ENCODE measurements around the gene SLIT1.

The SLIT1 gene

DNA sequence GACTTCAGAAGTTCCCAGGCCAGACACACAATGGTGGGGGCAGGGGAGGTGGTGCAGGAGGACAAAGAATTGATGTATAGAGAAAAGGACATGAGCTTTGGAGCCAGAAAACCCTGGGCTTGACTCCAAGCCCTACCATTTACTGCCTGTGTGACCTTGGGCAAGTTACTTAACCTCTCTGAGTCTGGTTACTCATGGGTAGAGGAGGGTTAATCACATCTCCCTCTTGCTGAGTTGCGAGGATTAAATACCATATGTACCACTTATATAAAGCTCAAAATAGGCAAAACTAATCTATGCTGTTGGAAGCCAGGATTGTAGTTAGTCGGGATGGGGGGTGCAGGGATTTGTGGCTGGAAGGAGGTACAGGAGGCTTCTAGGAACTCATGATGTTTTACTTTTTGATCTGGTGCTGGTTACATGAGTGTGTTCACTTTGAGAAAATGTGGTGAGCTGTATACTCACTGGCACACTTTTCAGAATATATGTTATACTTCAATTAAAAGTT, 106.8 kb downstream of the SLIT1 start:
- ATAC-seq, result no peak
- TF ChIP-seq ARNTL (CRISPR knock-in tag; IDR thresholded peaks at IDR 0.05; ENCODE audit: borderline replicate concordance, low read depth) (no peak), ZNF8 (CRISPR knock-in tag; IDR thresholded peaks at IDR 0.05) (no peak)

DNA sequence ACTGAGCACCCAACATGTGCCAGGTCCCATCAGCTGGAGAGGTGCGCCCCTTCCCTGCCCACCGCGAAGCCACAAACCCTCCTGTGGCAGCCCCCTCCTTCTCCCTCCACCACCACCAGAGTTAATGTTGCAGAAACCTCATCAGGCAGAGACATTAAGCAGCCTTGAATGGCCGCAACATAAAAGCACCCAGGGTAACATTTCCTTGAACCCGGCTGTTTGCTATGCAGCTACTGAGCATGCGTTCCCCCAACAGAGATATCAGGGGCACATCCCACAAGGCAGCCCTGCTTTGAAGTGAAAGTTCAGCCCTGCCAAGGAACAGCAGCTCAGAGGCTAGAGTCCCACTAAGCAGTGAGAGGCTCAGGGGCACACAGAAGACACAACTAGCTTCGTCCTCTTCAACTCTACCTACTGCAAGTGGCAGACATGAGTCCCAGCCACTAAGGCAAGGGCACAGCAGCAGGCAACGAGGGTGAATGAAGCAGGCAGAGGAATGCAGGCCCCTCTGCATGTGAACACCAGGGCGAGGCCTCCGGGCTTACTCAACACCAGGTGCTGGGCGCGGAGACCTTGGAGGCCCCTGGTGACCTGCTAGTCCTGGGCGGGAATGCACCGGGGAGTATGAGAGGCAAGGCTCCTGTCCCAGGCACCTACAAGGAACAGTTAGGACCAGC, 107.4 kb downstream of the SLIT1 start:
- TF ChIP-seq ZNF565 (CRISPR knock-in tag; conservative IDR thresholded peaks at IDR 0.05; ENCODE audit: low read depth) (no peak), OSR1 (CRISPR knock-in tag; IDR thresholded peaks at IDR 0.05) (no peak), ZC3H10 (CRISPR knock-in tag; IDR thresholded peaks at IDR 0.05) (no peak), ZFP30 (CRISPR knock-in tag; IDR thresholded peaks at IDR 0.05) (no peak)
- no peak for ATAC-seq

DNA sequence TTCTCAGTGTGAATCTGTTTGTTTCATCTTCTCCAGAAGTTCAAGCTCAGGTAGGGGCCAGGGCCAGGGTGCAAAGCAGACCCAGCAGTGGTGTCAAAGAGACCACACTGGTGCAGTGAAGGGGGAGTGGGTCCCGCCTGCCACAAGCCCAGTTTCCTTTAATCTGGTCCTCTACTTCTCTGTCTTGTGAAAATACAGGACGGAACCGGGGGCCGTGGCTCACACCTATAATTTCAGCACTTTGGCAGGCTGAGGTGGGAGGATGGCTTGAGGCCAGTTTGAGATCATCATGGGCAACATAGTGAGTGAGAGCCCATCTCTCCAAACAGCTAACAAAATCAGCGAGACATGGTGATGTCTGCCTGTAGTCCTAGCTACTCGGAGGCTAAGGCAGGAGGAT, 109.0 kb downstream of the SLIT1 start:
- TF ChIP-seq OSR1 (CRISPR knock-in tag; IDR thresholded peaks at IDR 0.05), result no peak
- no peak for TF ChIP-seq GLIS3 (CRISPR knock-in tag; IDR thresholded peaks at IDR 0.05)
- TF ChIP-seq ZFP30 (CRISPR knock-in tag; IDR thresholded peaks at IDR 0.05), result no peak
- TF ChIP-seq PPARA (CRISPR knock-in tag; IDR thresholded peaks at IDR 0.05; ENCODE audit: borderline replicate concordance), result no peak
- TF ChIP-seq ZNF565 (CRISPR knock-in tag; conservative IDR thresholded peaks at IDR 0.05; ENCODE audit: low read depth), result no peak
- TF ChIP-seq ZFP3 (CRISPR knock-in tag; IDR thresholded peaks at IDR 0.05), result no peak
- TF ChIP-seq TOX (CRISPR knock-in tag; IDR thresholded peaks at IDR 0.05; ENCODE audit: borderline replicate concordance), result no peak
- TF ChIP-seq SNAI2 (CRISPR knock-in tag; IDR thresholded peaks at IDR 0.05), result no peak
- no peak for TF ChIP-seq ARNTL (CRISPR knock-in tag; IDR thresholded peaks at IDR 0.05; ENCODE audit: borderline replicate concordance, low read depth)
- no peak for TF ChIP-seq TCF4 (CRISPR knock-in tag; IDR thresholded peaks at IDR 0.05; ENCODE audit: borderline replicate concordance)
- no peak for TF ChIP-seq ZNF8 (CRISPR knock-in tag; IDR thresholded peaks at IDR 0.05)
- no peak for TF ChIP-seq CSDC2 (CRISPR knock-in tag; IDR thresholded peaks at IDR 0.05)
- TF ChIP-seq RARB (CRISPR knock-in tag; IDR thresholded peaks at IDR 0.05), result no peak
- TF ChIP-seq ZC3H10 (CRISPR knock-in tag; IDR thresholded peaks at IDR 0.05), result no peak
- TF ChIP-seq, protein P1, sequence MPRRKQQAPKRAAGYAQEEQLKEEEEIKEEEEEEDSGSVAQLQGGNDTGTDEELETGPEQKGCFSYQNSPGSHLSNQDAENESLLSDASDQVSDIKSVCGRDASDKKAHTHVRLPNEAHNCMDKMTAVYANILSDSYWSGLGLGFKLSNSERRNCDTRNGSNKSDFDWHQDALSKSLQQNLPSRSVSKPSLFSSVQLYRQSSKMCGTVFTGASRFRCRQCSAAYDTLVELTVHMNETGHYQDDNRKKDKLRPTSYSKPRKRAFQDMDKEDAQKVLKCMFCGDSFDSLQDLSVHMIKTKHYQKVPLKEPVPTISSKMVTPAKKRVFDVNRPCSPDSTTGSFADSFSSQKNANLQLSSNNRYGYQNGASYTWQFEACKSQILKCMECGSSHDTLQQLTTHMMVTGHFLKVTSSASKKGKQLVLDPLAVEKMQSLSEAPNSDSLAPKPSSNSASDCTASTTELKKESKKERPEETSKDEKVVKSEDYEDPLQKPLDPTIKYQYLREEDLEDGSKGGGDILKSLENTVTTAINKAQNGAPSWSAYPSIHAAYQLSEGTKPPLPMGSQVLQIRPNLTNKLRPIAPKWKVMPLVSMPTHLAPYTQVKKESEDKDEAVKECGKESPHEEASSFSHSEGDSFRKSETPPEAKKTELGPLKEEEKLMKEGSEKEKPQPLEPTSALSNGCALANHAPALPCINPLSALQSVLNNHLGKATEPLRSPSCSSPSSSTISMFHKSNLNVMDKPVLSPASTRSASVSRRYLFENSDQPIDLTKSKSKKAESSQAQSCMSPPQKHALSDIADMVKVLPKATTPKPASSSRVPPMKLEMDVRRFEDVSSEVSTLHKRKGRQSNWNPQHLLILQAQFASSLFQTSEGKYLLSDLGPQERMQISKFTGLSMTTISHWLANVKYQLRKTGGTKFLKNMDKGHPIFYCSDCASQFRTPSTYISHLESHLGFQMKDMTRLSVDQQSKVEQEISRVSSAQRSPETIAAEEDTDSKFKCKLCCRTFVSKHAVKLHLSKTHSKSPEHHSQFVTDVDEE (CRISPR knock-in tag; IDR thresholded peaks at IDR 0.05), result no peak
- no peak for TF ChIP-seq ZNF70 (CRISPR knock-in tag; IDR thresholded peaks at IDR 0.05)
- ATAC-seq, result no peak

DNA sequence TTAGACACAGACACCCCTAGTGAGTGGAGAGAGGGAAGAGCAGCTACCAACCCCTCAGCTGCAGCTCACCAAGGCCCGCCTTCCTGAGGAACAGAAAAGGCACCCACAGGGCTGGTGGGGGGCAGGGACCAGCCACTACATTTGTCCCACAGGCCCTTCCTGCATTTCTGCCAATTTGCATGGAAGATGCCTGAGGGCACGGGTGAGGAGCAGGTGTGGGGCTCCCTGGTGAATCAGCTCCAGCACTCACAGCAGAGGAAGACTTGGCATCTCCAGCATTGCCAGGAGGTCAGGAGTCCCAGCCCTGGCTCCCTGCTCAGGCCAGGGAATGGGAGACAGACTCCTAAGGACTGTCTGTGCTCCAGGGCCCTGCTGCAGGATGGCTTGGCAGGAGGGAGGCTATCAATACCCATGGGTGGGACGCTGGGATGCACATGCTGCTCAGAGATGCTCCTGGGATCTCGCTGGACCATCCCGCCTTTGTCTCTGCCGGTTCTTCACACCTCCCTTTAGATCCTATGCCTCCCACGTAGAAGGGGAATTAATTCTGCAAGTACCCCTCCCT, 109.7 kb downstream of the SLIT1 start:
- TF ChIP-seq ISL1 (CRISPR knock-in tag; IDR thresholded peaks at IDR 0.05) (no peak), ZNF70 (CRISPR knock-in tag; IDR thresholded peaks at IDR 0.05) (no peak), BACH2 (CRISPR knock-in tag; IDR thresholded peaks at IDR 0.05; ENCODE audit: borderline replicate concordance) (no peak), GLIS3 (CRISPR knock-in tag; IDR thresholded peaks at IDR 0.05) (no peak), OSR1 (CRISPR knock-in tag; IDR thresholded peaks at IDR 0.05) (no peak), ZNF8 (CRISPR knock-in tag; IDR thresholded peaks at IDR 0.05) (no peak), ZC3H10 (CRISPR knock-in tag; IDR thresholded peaks at IDR 0.05) (no peak), SNAI2 (CRISPR knock-in tag; IDR thresholded peaks at IDR 0.05) (no peak), CSDC2 (CRISPR knock-in tag; IDR thresholded peaks at IDR 0.05) (no peak), RARB (CRISPR knock-in tag; IDR thresholded peaks at IDR 0.05) (no peak), TOX (CRISPR knock-in tag; IDR thresholded peaks at IDR 0.05; ENCODE audit: borderline replicate concordance) (no peak), PPARA (CRISPR knock-in tag; IDR thresholded peaks at IDR 0.05; ENCODE audit: borderline replicate concordance) (no peak)
- TF ChIP-seq, protein P1 (CRISPR knock-in tag; IDR thresholded peaks at IDR 0.05), result no peak
- TF ChIP-seq, protein P2, sequence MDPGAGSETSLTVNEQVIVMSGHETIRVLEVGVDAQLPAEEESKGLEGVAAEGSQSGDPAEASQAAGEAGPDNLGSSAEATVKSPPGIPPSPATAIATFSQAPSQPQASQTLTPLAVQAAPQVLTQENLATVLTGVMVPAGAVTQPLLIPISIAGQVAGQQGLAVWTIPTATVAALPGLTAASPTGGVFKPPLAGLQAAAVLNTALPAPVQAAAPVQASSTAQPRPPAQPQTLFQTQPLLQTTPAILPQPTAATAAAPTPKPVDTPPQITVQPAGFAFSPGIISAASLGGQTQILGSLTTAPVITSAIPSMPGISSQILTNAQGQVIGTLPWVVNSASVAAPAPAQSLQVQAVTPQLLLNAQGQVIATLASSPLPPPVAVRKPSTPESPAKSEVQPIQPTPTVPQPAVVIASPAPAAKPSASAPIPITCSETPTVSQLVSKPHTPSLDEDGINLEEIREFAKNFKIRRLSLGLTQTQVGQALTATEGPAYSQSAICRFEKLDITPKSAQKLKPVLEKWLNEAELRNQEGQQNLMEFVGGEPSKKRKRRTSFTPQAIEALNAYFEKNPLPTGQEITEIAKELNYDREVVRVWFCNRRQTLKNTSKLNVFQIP (CRISPR knock-in tag; IDR thresholded peaks at IDR 0.05; ENCODE audit: borderline replicate concordance, low read depth), result no peak
- ATAC-seq, result no peak
